GM21447 (cell line): ENCODE data around the gene FEM1C.
"Not testable (repeated sequence)": the region's sequence is repeated elsewhere in the genome, so short reads cannot be mapped to it uniquely, and the experiment has no call there.

Experiments
- ATAC-seq: cut with Tn5 transposase; IDR thresholded peaks from one replicate; pipeline ENCODE4 v1.9.1; 2021; ENCODE audit not compliant: unreplicated experiment

The FEM1C gene

GRCh38 chr5:115479166-115479873 is 65.3 kb downstream of the FEM1C start:
- ATAC-seq = not testable (repeated sequence)

- ATAC-seq = no peak
Observed at GRCh38 chr5:115478281-115478680, 66.3 kb downstream of the FEM1C start.

- no peak for ATAC-seq
Observed at GRCh38 chr5:115477581-115477980, 67.0 kb downstream of the FEM1C start.

- no peak for ATAC-seq
Observed at GRCh38 chr5:115475788-115476187, 68.8 kb downstream of the FEM1C start.

- ATAC-seq = no peak
Observed at GRCh38 chr5:115472271-115473025, 72.1 kb downstream of the FEM1C start.

- ATAC-seq = no peak
Observed at GRCh38 chr5:115471345-115472063, 73.1 kb downstream of the FEM1C start.

GRCh38 chr5:115470921-115471320 is 73.7 kb downstream of the FEM1C start:
- ATAC-seq = no peak
